Fibroblast of pulmonary artery (primary cell): ENCODE measurements around the gene SMC6.
A peak's percentile ranks its signal among the peaks of the same experiment; 100 is the strongest.

ENCODE experiments used
- DNase-seq: peaks from one replicate; pipeline ENCODE4 v3.0.0-alpha.2; 2010; ENCODE audit warnings: low read depth
- H3K4me3 ChIP-seq: replicated peaks from 2 replicates; pipeline ENCODE4 v1.5.1; 2011; ENCODE audit warnings: low read depth, mild to moderate bottlenecking, control low read depth, low read length, moderate library complexity
- CTCF ChIP-seq: IDR thresholded peaks from 2 replicates; pipeline ENCODE4 v1.5.1; 2011; ENCODE audit warnings: mild to moderate bottlenecking, control low read depth, low read length, inconsistent platforms; ENCODE audit errors: missing control alignments

The SMC6 gene

DNA sequence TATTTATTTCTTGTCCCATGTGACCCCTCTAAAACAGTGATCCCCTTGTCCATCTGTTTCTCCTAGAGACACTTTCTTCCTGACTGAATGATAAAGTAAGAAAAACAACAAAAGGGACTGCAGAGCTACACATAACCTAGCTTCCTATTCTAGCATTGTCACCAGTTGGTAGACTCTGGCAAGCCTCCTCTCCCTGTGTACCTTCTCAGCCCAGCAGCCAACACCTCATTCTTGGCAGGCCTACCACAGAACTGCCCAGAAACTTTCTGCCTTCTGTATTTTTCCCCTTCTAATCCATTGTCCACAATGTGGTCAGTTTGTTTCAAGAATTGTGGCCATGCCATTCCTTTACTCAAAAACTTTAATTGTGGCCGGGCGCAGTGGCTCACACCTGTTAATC is 13.4 kb downstream of the SMC6 start:
- no peak overlapping the region for H3K4me3 ChIP-seq
- no peak for DNase-seq
- TF ChIP-seq CTCF = no peak

GRCh38 chr2:17736989-17737388 is 16.6 kb downstream of the SMC6 start:
- DNase-seq = peak; percentile 86
- no peak for TF ChIP-seq CTCF
- H3K4me3 ChIP-seq = no peak overlapping the region

DNA sequence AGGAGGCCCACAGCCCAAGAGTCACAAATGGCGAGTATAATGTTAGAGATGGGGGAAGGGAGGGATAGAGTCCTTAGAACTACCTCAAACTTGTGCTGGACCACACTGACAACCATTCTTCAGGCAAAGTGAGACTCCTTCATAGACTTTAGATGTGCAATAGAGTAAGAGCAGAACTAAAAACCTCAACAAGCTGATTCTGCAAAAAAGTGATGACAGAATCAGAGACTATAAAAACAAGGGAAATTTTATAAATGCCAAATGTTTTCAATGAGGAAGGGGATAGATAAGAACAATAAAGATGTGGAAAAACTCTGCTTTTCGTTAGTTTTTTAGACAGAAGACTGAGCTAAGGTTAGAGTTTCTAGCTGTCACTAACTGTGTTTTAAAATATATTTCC is 17.7 kb downstream of the SMC6 start:
- no peak overlapping the region for H3K4me3 ChIP-seq
- TF ChIP-seq CTCF = no peak
- no peak for DNase-seq

- DNase-seq = no peak
- H3K4me3 ChIP-seq = no peak overlapping the region
- no peak for TF ChIP-seq CTCF
Observed at GRCh38 chr2:17733599-17733998, 20.0 kb downstream of the SMC6 start.

DNA sequence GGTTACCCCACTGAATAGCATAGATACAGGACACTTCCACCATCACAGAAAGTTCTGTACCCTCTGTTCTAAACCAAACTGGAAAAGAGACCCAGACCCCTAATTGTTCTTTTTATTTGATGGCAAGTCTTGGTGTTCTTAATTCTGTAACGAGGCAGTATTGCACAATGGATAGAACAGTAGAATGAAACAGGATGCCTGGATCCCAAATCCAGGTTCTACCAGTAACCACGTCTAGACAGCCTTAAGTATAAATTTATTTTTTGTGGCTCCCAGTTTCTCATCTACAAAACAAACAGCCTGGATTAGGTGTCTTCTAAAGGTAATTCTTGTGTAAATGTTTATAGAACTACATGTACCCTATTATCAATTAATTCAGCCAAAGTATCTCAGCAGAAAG is 23.7 kb downstream of the SMC6 start:
- no peak for TF ChIP-seq CTCF
- DNase-seq = no peak
- H3K4me3 ChIP-seq = no peak overlapping the region

DNA sequence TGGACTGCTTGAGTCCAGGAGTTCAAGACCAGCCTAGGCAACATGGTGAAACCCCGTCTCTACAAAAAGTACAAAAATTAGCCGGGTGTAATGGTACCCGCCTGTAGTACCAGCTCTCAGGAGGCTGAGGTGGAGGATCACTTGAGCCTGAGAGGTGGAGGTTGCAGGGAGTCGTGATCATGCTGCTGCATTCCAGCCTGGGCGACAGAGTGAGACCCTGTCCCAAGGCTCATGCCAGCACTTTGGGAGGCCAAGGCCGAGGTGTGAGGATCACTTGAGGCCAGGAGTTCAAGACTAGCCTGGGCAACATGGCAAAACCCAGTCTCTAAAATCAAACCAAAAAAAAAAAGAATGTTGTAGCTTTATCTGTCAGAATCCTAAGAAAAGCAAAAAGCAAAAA is 25.4 kb downstream of the SMC6 start:
- DNase-seq = no peak
- H3K4me3 ChIP-seq = no peak overlapping the region
- no peak for TF ChIP-seq CTCF

DNA sequence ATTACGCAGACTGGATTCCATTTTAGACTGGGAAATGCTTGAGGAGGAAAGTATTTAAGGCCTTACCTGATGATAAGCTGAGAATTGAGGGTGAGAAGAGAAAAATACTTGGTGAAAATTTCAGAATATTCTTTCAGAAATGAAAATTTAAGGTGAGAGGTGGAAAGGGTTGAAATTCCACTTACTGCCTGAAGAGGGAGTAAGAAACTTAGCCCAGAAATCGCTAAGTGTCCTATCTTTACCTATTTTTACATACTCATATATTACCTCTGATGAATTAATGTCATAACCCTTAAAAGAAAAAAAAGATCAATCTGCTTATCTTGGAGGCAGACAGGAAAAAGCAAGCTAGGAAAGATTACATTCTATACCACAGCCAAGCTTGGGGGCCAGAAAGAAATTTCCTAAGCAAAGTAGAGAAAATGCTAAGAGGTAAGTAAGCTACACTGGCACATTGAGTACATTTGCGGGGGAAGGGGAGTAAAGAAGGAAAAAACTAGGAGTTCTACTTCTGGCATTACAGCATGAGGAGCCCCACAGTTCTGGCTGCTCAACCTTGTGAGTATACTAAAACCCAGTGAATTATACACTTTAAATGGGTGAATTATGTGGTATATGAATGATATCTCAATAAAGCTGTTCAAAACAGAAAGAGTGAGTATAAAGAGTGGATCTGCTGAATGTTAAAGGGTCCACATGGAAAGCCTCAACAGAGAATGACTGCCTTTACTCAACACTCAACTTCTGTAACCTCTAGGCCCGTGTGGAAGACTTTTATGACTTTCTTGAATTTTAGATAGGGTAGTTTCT is 33.8 kb downstream of the SMC6 start:
- peak; percentile 50 for DNase-seq
- no peak overlapping the region for H3K4me3 ChIP-seq
- peak; percentile 87 for TF ChIP-seq CTCF
